GM19467 (cell line): ENCODE measurements around the gene CACNA1F.

Source experiments
- ATAC-seq: cut with Tn5 transposase; IDR thresholded peaks from one replicate; pipeline ENCODE4 v1.9.1; 2021; ENCODE audit warnings: mild to moderate bottlenecking, moderate library complexity; ENCODE audit not compliant: unreplicated experiment

The CACNA1F gene

GRCh38 chrX:49233176-49233575 is at the start of gene CACNA1F:
TSS of gene CACNA1F (minus strand) at chrX:49233340. CDS start at chrX:49233309, 31 bp downstream.
- no peak for ATAC-seq

GRCh38 chrX:49282647-49283011 is 49.5 kb upstream of the CACNA1F start:
- ATAC-seq, result no peak

GRCh38 chrX:49278081-49278480 is 44.9 kb upstream of the CACNA1F start:
- no peak for ATAC-seq

- ATAC-seq, result no peak
These were observed 44.3 kb upstream of the CACNA1F start for GRCh38 chrX:49277535-49277830.

- no peak for ATAC-seq
These were observed 43.8 kb upstream of the CACNA1F start for GRCh38 chrX:49276671-49277534.

- no peak for ATAC-seq
These were observed 43.1 kb upstream of the CACNA1F start for GRCh38 chrX:49276207-49276606.

- no peak for ATAC-seq
These were observed 40.1 kb upstream of the CACNA1F start for GRCh38 chrX:49273181-49273727.

GRCh38 chrX:49272421-49272820 is 39.3 kb upstream of the CACNA1F start:
- no peak for ATAC-seq

GRCh38 chrX:49271341-49271740 is 38.2 kb upstream of the CACNA1F start:
- ATAC-seq, result no peak

GRCh38 chrX:49270249-49270921 is 37.2 kb upstream of the CACNA1F start:
- ATAC-seq, result no peak

- peak; percentile 25 for ATAC-seq
These were observed 36.7 kb upstream of the CACNA1F start, which contains the start of gene PPP1R3F for GRCh38 chrX:49269767-49270248. TSS of gene PPP1R3F (plus strand) at chrX:49269793. CDS start at chrX:49269870, 77 bp downstream.

- peak; percentile 79 for ATAC-seq
These were observed 36.0 kb upstream of the CACNA1F start for GRCh38 chrX:49269010-49269766.

- no peak for ATAC-seq
These were observed 35.5 kb upstream of the CACNA1F start for GRCh38 chrX:49268702-49269009.

GRCh38 chrX:49266523-49267445 is 33.6 kb upstream of the CACNA1F start:
- no peak for ATAC-seq

- ATAC-seq, result no peak
These were observed 31.3 kb upstream of the CACNA1F start, which contains the start of gene FOXP3 for GRCh38 chrX:49264460-49264859. TSS of gene FOXP3 (minus strand) at chrX:49264710. CDS start at chrX:49258505, 6,205 bp downstream.

- no peak for ATAC-seq
These were observed 30.5 kb upstream of the CACNA1F start for GRCh38 chrX:49263631-49264030.

GRCh38 chrX:49262603-49263002 is 29.5 kb upstream of the CACNA1F start:
- ATAC-seq, result no peak

GRCh38 chrX:49260221-49260985 is 27.3 kb upstream of the CACNA1F start:
- no peak for ATAC-seq

GRCh38 chrX:49258749-49259124 is 25.6 kb upstream of the CACNA1F start:
- no peak for ATAC-seq
